ENCODE measurements around the gene MTHFD2L. TPM values are rescaled to one million over a fixed set of nuclear protein-coding genes. Genes with fewer than 3 reads are reported as not detected.

MTHFD2L gene
- total and polyA plus RNA-seq, 11 donors = 6.8 to 16.4 (median 11.6) TPM

GRCh38 chr4:74304095-74304625 is 146.2 kb downstream of the MTHFD2L start:
- no peaks in the 10 kb centered on the region for H3K36me3 ChIP-seq
- no peaks in the 10 kb centered on the region for H3K9me3 ChIP-seq
- no peak for ATAC-seq
- 64 to 74% (median 72%) methylated on average over 4 of the region's 4 CpGs for WGBS, 4 donors
- H3K4me1 ChIP-seq = no peaks in the 10 kb centered on the region
- intact Hi-C loops (cut with DNase I) = loop anchor here in 1 of 10 donors (10.0 kb wide), 1 partner anchor 69 kb away; no protein-coding TSS in a partner anchor
- no peak for TF ChIP-seq POLR2A (IDR thresholded peaks at IDR 0.05)
- no peak for TF ChIP-seq CTCF (IDR thresholded peaks at IDR 0.05)
- no peak overlapping the region for H3K27ac ChIP-seq
- DNase-seq = no peak
- H3K27me3 ChIP-seq = no peaks in the 10 kb centered on the region
- H3K4me3 ChIP-seq = no peak overlapping the region

GRCh38 chr4:74305000-74305399 is 147.1 kb downstream of the MTHFD2L start:
- Histone ChIP-seq H3K36me3 (no peaks in the 10 kb centered on the region), H3K27ac (no peak overlapping the region), H3K27me3 (no peaks in the 10 kb centered on the region), H3K4me3 (no peak overlapping the region), H3K9me3 (no peaks in the 10 kb centered on the region), H3K4me1 (no peaks in the 10 kb centered on the region)
- intact Hi-C loops (cut with DNase I) = loop anchor here in 2 of 10 donors (5.0 to 10.0 kb wide), 2 partner anchors 70 to 118 kb away; no protein-coding TSS in a partner anchor
- 92 to 100% (median 97%) methylated on average over 1 of the region's 1 CpG for WGBS, 4 donors
- no peak for TF ChIP-seq CTCF (IDR thresholded peaks at IDR 0.05)
- no peak for TF ChIP-seq POLR2A (IDR thresholded peaks at IDR 0.05)
- no peak for ATAC-seq
- DNase-seq = no peak

GRCh38 chr4:74307170-74307569 is 149.3 kb downstream of the MTHFD2L start:
- DNase-seq = no peak
- intact Hi-C loops (cut with DNase I) = loop anchor here in 2 of 10 donors (5.0 to 10.0 kb wide), 2 partner anchors 72 to 120 kb away; no protein-coding TSS in a partner anchor
- 93 to 98% (median 96%) methylated on average over 1 of the region's 1 CpG for WGBS, 4 donors
- H3K27me3 ChIP-seq = no peaks in the 10 kb centered on the region
- no peak overlapping the region for H3K4me3 ChIP-seq
- ATAC-seq = no peak
- no peaks in the 10 kb centered on the region for H3K9me3 ChIP-seq
- H3K27ac ChIP-seq = no peak overlapping the region
- TF ChIP-seq POLR2A (IDR thresholded peaks at IDR 0.05) = no peak
- no peak for TF ChIP-seq CTCF (IDR thresholded peaks at IDR 0.05)
- H3K4me1 ChIP-seq = no peaks in the 10 kb centered on the region
- no peaks in the 10 kb centered on the region for H3K36me3 ChIP-seq

GRCh38 chr4:74308215-74308614 is 150.3 kb downstream of the MTHFD2L start, which contains the start of gene EPGN:
TSS of gene EPGN (plus strand) at chr4:74308470. CDS start at chr4:74308534, 64 bp downstream.
- H3K9me3 ChIP-seq = no peaks in the 10 kb centered on the region
- DNase-seq (no peak), ATAC-seq (no peak)
- no peak for TF ChIP-seq CTCF (IDR thresholded peaks at IDR 0.05)
- TF ChIP-seq POLR2A (IDR thresholded peaks at IDR 0.05) = no peak
- H3K27ac ChIP-seq = no peak within 1 kb of the TSS
- H3K36me3 ChIP-seq = no peaks in the 10 kb centered on the region
- intact Hi-C loops (cut with DNase I) = loop anchor here in 2 of 10 donors (5.0 to 10.0 kb wide), 2 partner anchors 73 to 121 kb away; no protein-coding TSS in a partner anchor
- 68 to 77% (median 72%) methylated on average over 5 of the region's 5 CpGs for WGBS, 4 donors
- H3K4me1 ChIP-seq = no peaks in the 10 kb centered on the region
- no peaks in the 10 kb centered on the region for H3K27me3 ChIP-seq
- H3K4me3 ChIP-seq = no peak within 1 kb of the TSS
